Measurements from ENCODE around the gene PRDM16.
A peak's percentile ranks its signal among the peaks of the same experiment; 100 is the strongest.

The PRDM16 gene

GRCh38 chr1:3119061-3119460 is 50.1 kb downstream of the PRDM16 start:
- Histone ChIP-seq H3K9me3 (ENCODE audit: control insufficient read depth, insufficient read depth, low read depth, low read length) (no peaks in the 10 kb centered on the region), H3K36me3 (ENCODE audit: control insufficient read depth in 2 of 2, insufficient read depth in 1 of 2, low read length in 2 of 2) (peaks cover 0 to 7% of the 10 kb centered on the region in 2 experiments; a peak in 1 of 3 replicates), H3K4me3 (ENCODE audit: low read depth, low read length) (no peak overlapping the region), H3K4me1 (ENCODE audit: control insufficient read depth, insufficient read depth, low read length) (no peaks in the 10 kb centered on the region), H3K27ac (ENCODE audit: extremely low read depth, low read depth, low read length) (no peak overlapping the region)
- TF ChIP-seq ZNF677 (tag by site-specific recombination; IDR thresholded peaks at IDR 0.05): no peak
- no peak for TF ChIP-seq ZNF624 (tag by site-specific recombination; IDR thresholded peaks at IDR 0.05)
- no peak for TF ChIP-seq ZNF341 (tag by site-specific recombination; IDR thresholded peaks at IDR 0.05; ENCODE audit: low read depth)
- no peak for TF ChIP-seq ZNF510 (tag by site-specific recombination; IDR thresholded peaks at IDR 0.05; ENCODE audit: insufficient replicate concordance)
- TF ChIP-seq ZFP69B (tag by site-specific recombination; IDR thresholded peaks at IDR 0.05): no peak
- no peak for TF ChIP-seq SP2 (tag by site-specific recombination; IDR thresholded peaks at IDR 0.05)
- POLR2A ChIA-PET: no interaction called here
- CTCF ChIA-PET: interaction anchor here (0.6 kb wide), 1 partner anchor 1112 kb away, joined by 4 read pairs; no protein-coding TSS in a partner anchor

DNA sequence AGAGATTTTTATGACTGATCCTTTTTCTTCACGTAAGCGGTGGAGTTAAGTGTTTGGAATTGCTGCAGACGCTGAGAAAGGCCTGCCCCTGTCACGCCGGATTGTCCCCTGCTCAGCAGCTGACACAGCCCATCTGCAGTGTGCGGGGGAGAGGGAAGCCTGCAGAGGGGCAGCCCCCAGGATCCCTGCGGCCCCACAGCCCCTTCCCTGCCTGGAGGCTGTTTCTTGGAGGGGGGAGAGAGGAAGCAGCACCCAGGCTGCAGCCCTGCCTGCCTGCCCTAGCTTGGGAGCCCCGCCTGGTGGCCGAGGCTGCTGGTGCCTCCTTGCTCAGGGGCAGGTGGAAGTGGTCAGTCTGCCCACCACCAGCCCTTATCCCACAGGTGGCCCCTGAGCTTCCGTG is 50.7 kb downstream of the PRDM16 start:
- Histone ChIP-seq H3K4me1 (ENCODE audit: control insufficient read depth, insufficient read depth, low read length) (no peaks in the 10 kb centered on the region), H3K4me3 (ENCODE audit: low read depth, low read length) (no peak overlapping the region), H3K36me3 (ENCODE audit: control insufficient read depth in 2 of 2, insufficient read depth in 1 of 2, low read length in 2 of 2) (peaks cover 0 to 3% of the 10 kb centered on the region in 2 experiments; a peak in 1 of 3 replicates), H3K27ac (ENCODE audit: extremely low read depth, low read depth, low read length) (no peak overlapping the region), H3K9me3 (ENCODE audit: control insufficient read depth, insufficient read depth, low read depth, low read length) (no peaks in the 10 kb centered on the region)
- CTCF ChIA-PET: interaction anchor here (0.6 kb wide), 1 partner anchor 276 kb away, joined by 4 read pairs; no protein-coding TSS in a partner anchor
- TF ChIP-seq ZNF341 (tag by site-specific recombination; IDR thresholded peaks at IDR 0.05; ENCODE audit: low read depth) (peak; percentile 47; the same call in 1 of the 2 replicates), ZEB2 (tag by site-specific recombination; IDR thresholded peaks at IDR 0.05) (no peak)
- POLR2A ChIA-PET: no interaction called here

GRCh38 chr1:3120140-3120539 is 51.1 kb downstream of the PRDM16 start:
- Histone ChIP-seq H3K36me3 (ENCODE audit: control insufficient read depth in 2 of 2, insufficient read depth in 1 of 2, low read length in 2 of 2) (peaks cover 0 to 3% of the 10 kb centered on the region in 2 experiments; a peak in 1 of 3 replicates), H3K27ac (ENCODE audit: extremely low read depth, low read depth, low read length) (no peak overlapping the region), H3K4me3 (ENCODE audit: low read depth, low read length) (no peak overlapping the region), H3K9me3 (ENCODE audit: control insufficient read depth, insufficient read depth, low read depth, low read length) (no peaks in the 10 kb centered on the region), H3K4me1 (ENCODE audit: control insufficient read depth, insufficient read depth, low read length) (no peaks in the 10 kb centered on the region)
- TF ChIP-seq ZNF701 (tag by site-specific recombination; IDR thresholded peaks at IDR 0.05) (no peak), ZNF843 (tag by site-specific recombination; IDR thresholded peaks at IDR 0.05) (no peak), ZNF792 (tag by site-specific recombination; IDR thresholded peaks at IDR 0.05) (no peak)
- ChIA-PET CTCF (interaction anchor here (0.6 kb wide), 1 partner anchor 276 kb away, joined by 4 read pairs; no protein-coding TSS in a partner anchor), POLR2A (no interaction called here)

- POLR2A ChIA-PET: no interaction called here
- no peaks in the 10 kb centered on the region for H3K4me1 ChIP-seq (ENCODE audit: control insufficient read depth, insufficient read depth, low read length)
- no peaks in the 10 kb centered on the region for H3K9me3 ChIP-seq (ENCODE audit: control insufficient read depth, insufficient read depth, low read depth, low read length)
- peaks cover 0 to 3% of the 10 kb centered on the region in 2 experiments; a peak in 1 of 3 replicates for H3K36me3 ChIP-seq (ENCODE audit: control insufficient read depth in 2 of 2, insufficient read depth in 1 of 2, low read length in 2 of 2)
- H3K4me3 ChIP-seq (ENCODE audit: low read depth, low read length): no peak overlapping the region
- CTCF ChIA-PET: no interaction called here
- no peak overlapping the region for H3K27ac ChIP-seq (ENCODE audit: extremely low read depth, low read depth, low read length)
- TF ChIP-seq PRDM2 (tag by site-specific recombination; IDR thresholded peaks at IDR 0.05; ENCODE audit: borderline replicate concordance): no peak
- no peak for TF ChIP-seq ZNF610 (tag by site-specific recombination; IDR thresholded peaks at IDR 0.05; ENCODE audit: borderline replicate concordance)
- no peak for TF ChIP-seq ZNF629 (tag by site-specific recombination; IDR thresholded peaks at IDR 0.05)
- TF ChIP-seq ZNF561 (tag by site-specific recombination; IDR thresholded peaks at IDR 0.05; ENCODE audit: borderline replicate concordance): no peak
- no peak for TF ChIP-seq ZNF670 (tag by site-specific recombination; IDR thresholded peaks at IDR 0.05; ENCODE audit: low read depth)
- TF ChIP-seq ZNF302 (tag by site-specific recombination; IDR thresholded peaks at IDR 0.05; ENCODE audit: low read depth): no peak
- TF ChIP-seq BCL11A (tag by site-specific recombination; IDR thresholded peaks at IDR 0.05; ENCODE audit: low read depth): no peak
- no peak for TF ChIP-seq ZBTB26 (tag by site-specific recombination; optimal IDR thresholded peaks at IDR 0.05)
- TF ChIP-seq ZFP41 (tag by site-specific recombination; IDR thresholded peaks at IDR 0.05; ENCODE audit: borderline replicate concordance): no peak
- no peak for TF ChIP-seq ZNF555 (tag by site-specific recombination; conservative IDR thresholded peaks at IDR 0.05)
- no peak for TF ChIP-seq ZNF37A (tag by site-specific recombination; IDR thresholded peaks at IDR 0.05)
- TF ChIP-seq ZNF221 (tag by site-specific recombination; IDR thresholded peaks at IDR 0.05; ENCODE audit: borderline replicate concordance): no peak
- TF ChIP-seq ZNF558 (tag by site-specific recombination; IDR thresholded peaks at IDR 0.05): no peak
Measured at GRCh38 chr1:3120994-3121393, 52.0 kb downstream of the PRDM16 start.
